A673 (cell line): ENCODE measurements around the gene LPO. TPM values are rescaled to one million over a fixed set of nuclear protein-coding genes. Genes with fewer than 3 reads are reported as not detected.
A peak's percentile ranks its signal among the peaks of the same experiment; 100 is the strongest.

Experiments
- BruUV-seq: library from RNA; stranded (reverse); fragments of 400-500 nt; replicated peaks from 2 replicates; lab custom pipeline; 2021; lab: Mats Ljungman, UMichigan
- CTCF ChIA-PET: fragments of 300-600 bp; sonication (Branson Sonifier 250); formaldehyde crosslinking; loops from one replicate; lab custom pipeline; 2022; ENCODE audit warnings: antibody characterized with exemption; lab: Charles Lee
- POLR2A ChIA-PET: fragments of 300-600 bp; sonication (Branson Sonifier 250); formaldehyde crosslinking; loops from one replicate; lab custom pipeline; 2022; ENCODE audit warnings: antibody characterized with exemption; ENCODE audit not compliant: low non-redundant PET; lab: Charles Lee
- DNase-seq: peaks from one replicate; pipeline ENCODE4 v3.0.0-alpha.2; 2015; ENCODE audit warnings: low spot score
- H3K27ac ChIP-seq: fragments of 200-600 bp; sonication (generic); 2 replicates; pipeline ENCODE4 v1.5.1; 2016; ENCODE audit warnings: mixed run types, low read depth, mild to moderate bottlenecking, mixed read lengths, antibody characterized with exemption, low read length; ENCODE audit not compliant: poor library complexity, severe bottlenecking
- H3K27me3 ChIP-seq: fragments of 200-600 bp; sonication (generic); replicated peaks from 2 replicates; pipeline ENCODE4 v1.6.1; 2017; ENCODE audit warnings: mixed run types, low read depth, mild to moderate bottlenecking, mixed read lengths, antibody characterized with exemption, low read length; ENCODE audit not compliant: insufficient read depth, poor library complexity
- H3K36me3 ChIP-seq: fragments of 200-600 bp; sonication (generic); 2 replicates; pipeline ENCODE4 v1.6.1; 2016; ENCODE audit warnings: mixed run types, mild to moderate bottlenecking, mixed read lengths, antibody characterized with exemption, low read length; ENCODE audit not compliant: insufficient read depth, poor library complexity, severe bottlenecking
- H3K4me1 ChIP-seq: fragments of 200-600 bp; sonication (generic); 2 replicates; pipeline ENCODE4 v1.6.1; 2017; ENCODE audit warnings: mixed run types, mild to moderate bottlenecking, mixed read lengths, antibody characterized with exemption, low read length; ENCODE audit not compliant: insufficient read depth, poor library complexity, severe bottlenecking
- H3K4me3 ChIP-seq: fragments of 200-600 bp; sonication (generic); 2 replicates; pipeline ENCODE4 v1.5.1; 2016; ENCODE audit warnings: low read depth, mixed run types, mild to moderate bottlenecking, mixed read lengths, low read length; ENCODE audit not compliant: poor library complexity, severe bottlenecking
- H3K9me3 ChIP-seq: fragments of 200-600 bp; sonication (generic); 2 replicates; pipeline ENCODE4 v1.6.1; 2016; ENCODE audit warnings: mixed run types, low read depth, mild to moderate bottlenecking, mixed read lengths, antibody characterized with exemption, low read length; ENCODE audit not compliant: poor library complexity, severe bottlenecking
- EZH2 ChIP-seq: fragments of 200-600 bp; sonication (generic); IDR thresholded peaks from 2 replicates; pipeline ENCODE4 v1.6.1; 2017; ENCODE audit warnings: borderline replicate concordance, low read depth, mild to moderate bottlenecking, mixed read lengths, antibody characterized with exemption, low read length; ENCODE audit not compliant: poor library complexity, severe bottlenecking
- intact Hi-C: fragments of 100-400 bp; cut with micrococcal nuclease; formaldehyde crosslinking; loops from one replicate; pipeline ENCODE4 v1.10.0; 2022; ENCODE audit not compliant: unreplicated experiment
- total RNA-seq: library from RNA; stranded (reverse); gene quantifications from 2 replicates; pipeline ENCODE4 v1.2.3, GENCODE V29; 2021
- TF ChIP-seq, protein P1 (sequence below): fragments of 300-800, 200-600 bp; sonication (generic); conservative IDR thresholded peaks from 2 replicates; pipeline ENCODE4 v1.5.1; 2017; ENCODE audit warnings: low read depth, mild to moderate bottlenecking, antibody characterized with exemption, low read length, moderate library complexity, mixed read lengths

Gene LPO
- total RNA-seq, 1 experiment from 2014 or later: 0.34 TPM

DNA sequence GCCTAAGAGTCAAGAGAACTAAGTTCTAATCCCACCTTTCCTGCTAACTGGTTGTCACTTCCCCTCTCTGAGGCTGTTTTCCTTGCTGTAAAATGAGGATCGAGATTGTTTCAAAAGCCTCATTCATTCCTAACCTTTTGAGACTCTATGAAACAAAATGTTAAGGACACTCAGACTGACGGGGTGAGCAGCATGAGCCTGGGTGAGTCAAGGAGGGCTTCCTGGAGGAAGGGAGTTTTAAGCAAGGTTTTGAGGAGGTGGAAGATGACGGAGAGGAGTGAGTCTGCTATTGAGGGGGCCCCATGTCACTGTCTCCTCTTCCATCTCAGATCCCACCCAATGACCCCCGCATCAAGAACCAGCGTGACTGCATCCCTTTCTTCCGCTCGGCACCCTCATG lies 41.8 kb upstream of the LPO start:
- no peak overlapping the region for H3K4me3 ChIP-seq
- no peak for DNase-seq
- ChIA-PET POLR2A (no interaction called here), CTCF (no interaction called here)
- BruUV-seq: no TSS peak
- intact Hi-C loops: no loop called here
- no peaks in the 10 kb centered on the region for H3K4me1 ChIP-seq
- H3K27me3 ChIP-seq: peaks cover 10% of the 10 kb centered on the region
- no peaks in the 10 kb centered on the region for H3K36me3 ChIP-seq
- no peak overlapping the region for H3K27ac ChIP-seq
- no peak for TF ChIP-seq EZH2
- TF ChIP-seq, protein P1, sequence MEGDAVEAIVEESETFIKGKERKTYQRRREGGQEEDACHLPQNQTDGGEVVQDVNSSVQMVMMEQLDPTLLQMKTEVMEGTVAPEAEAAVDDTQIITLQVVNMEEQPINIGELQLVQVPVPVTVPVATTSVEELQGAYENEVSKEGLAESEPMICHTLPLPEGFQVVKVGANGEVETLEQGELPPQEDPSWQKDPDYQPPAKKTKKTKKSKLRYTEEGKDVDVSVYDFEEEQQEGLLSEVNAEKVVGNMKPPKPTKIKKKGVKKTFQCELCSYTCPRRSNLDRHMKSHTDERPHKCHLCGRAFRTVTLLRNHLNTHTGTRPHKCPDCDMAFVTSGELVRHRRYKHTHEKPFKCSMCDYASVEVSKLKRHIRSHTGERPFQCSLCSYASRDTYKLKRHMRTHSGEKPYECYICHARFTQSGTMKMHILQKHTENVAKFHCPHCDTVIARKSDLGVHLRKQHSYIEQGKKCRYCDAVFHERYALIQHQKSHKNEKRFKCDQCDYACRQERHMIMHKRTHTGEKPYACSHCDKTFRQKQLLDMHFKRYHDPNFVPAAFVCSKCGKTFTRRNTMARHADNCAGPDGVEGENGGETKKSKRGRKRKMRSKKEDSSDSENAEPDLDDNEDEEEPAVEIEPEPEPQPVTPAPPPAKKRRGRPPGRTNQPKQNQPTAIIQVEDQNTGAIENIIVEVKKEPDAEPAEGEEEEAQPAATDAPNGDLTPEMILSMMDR: no peak
- no peaks in the 10 kb centered on the region for H3K9me3 ChIP-seq

DNA sequence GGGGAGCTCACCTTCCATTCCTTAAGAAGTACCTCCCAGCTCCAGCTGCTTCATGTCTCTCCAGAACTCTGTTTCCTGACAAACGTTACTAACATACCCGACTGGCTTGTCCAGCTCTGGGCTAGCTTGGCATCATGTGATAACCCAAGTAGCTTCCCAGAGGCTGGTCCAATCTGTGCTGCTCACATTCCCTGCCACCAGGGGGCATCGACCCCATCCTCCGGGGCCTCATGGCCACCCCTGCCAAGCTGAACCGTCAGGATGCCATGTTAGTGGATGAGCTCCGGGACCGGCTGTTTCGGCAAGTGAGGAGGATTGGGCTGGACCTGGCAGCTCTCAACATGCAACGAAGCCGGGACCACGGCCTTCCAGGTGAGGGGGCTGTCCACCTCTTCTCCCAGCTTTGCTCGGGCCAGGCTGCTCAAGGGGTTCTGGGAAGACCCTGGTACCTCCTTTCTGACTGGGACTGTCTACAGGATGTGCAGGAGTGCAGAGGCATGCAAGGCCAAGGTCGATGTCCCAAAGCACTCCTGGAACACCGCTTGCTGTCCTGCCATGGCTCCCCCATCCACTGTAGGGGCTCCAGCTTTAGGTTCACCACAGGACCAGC lies 38.3 kb upstream of the LPO start:
- Histone ChIP-seq H3K9me3 (no peaks in the 10 kb centered on the region), H3K36me3 (no peaks in the 10 kb centered on the region), H3K4me3 (no peak overlapping the region), H3K27ac (no peak overlapping the region), H3K27me3 (peaks cover 10% of the 10 kb centered on the region), H3K4me1 (no peaks in the 10 kb centered on the region)
- DNase-seq: peak; percentile 78
- CTCF ChIA-PET: interaction anchor here (0.6 to 1.2 kb wide), 5 partner anchors 24 to 339 kb away, joined by 3 to 4 read pairs (median 3); partner anchors contain the start of gene RNF43
- BruUV-seq: no TSS peak
- no peak for TF ChIP-seq EZH2
- TF ChIP-seq, protein P1: peak; percentile 78
- intact Hi-C loops: loop anchor here (1.0 kb wide), 1 partner anchor 247 kb away; no protein-coding TSS in a partner anchor
- POLR2A ChIA-PET: no interaction called here

DNA sequence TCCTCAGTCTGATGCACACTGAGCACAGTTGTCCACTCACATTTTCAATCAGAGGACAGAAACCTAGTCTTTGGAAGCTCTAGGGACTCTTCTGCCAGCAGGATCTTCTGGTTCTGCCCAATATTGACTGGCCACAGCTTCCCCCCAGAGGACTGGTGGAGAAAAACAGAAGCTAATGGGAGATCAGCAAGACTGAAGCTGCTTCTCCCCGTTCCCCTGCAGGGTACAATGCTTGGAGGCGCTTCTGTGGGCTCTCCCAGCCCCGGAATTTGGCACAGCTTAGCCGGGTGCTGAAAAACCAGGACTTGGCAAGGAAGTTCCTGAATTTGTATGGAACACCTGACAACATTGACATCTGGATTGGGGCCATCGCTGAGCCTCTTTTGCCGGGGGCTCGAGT lies 35.5 kb upstream of the LPO start:
- H3K27me3 ChIP-seq: peaks cover 4% of the 10 kb centered on the region
- no peaks in the 10 kb centered on the region for H3K9me3 ChIP-seq
- TF ChIP-seq, protein P1: no peak
- no peak for TF ChIP-seq EZH2
- BruUV-seq: no TSS peak
- H3K27ac ChIP-seq: no peak overlapping the region
- H3K4me1 ChIP-seq: no peaks in the 10 kb centered on the region
- intact Hi-C loops: no loop called here
- CTCF ChIA-PET: no interaction called here
- POLR2A ChIA-PET: no interaction called here
- no peaks in the 10 kb centered on the region for H3K36me3 ChIP-seq
- no peak overlapping the region for H3K4me3 ChIP-seq
- no peak for DNase-seq
